ENCODE data around the gene CELSR1. TPM values are rescaled to one million over a fixed set of nuclear protein-coding genes. Genes with fewer than 3 reads are reported as not detected.

The CELSR1 gene
- total and polyA plus RNA-seq, 2 of the 13 experiments (the other 11 are each of a cell fraction or from before 2014, with no cell fraction given), result 0.78 to 1.8 TPM

- TF ChIP-seq MXD3 (CRISPR knock-in tag; IDR thresholded peaks at IDR 0.05), result no peak
- no peak for TF ChIP-seq CEBPB (IDR thresholded peaks at IDR 0.05; ENCODE audit: borderline replicate concordance, low read depth, low read length)
- no peak for TF ChIP-seq PRDM10 (CRISPR knock-in tag; IDR thresholded peaks at IDR 0.05; ENCODE audit: low read depth)
- no peak for TF ChIP-seq MZF1 (CRISPR knock-in tag; IDR thresholded peaks at IDR 0.05; ENCODE audit: borderline replicate concordance)
- TF ChIP-seq JUN (CRISPR knock-in tag; IDR thresholded peaks at IDR 0.05), result no peak
- no peak for TF ChIP-seq RNF2 (conservative IDR thresholded peaks at IDR 0.05; ENCODE audit: low read depth)
- TF ChIP-seq, protein P1, sequence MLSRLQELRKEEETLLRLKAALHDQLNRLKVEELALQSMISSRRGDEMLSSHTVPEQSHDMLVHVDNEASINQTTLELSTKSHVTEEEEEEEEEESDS (CRISPR knock-in tag; IDR thresholded peaks at IDR 0.05; ENCODE audit: borderline replicate concordance), result no peak
- TF ChIP-seq, protein P2, sequence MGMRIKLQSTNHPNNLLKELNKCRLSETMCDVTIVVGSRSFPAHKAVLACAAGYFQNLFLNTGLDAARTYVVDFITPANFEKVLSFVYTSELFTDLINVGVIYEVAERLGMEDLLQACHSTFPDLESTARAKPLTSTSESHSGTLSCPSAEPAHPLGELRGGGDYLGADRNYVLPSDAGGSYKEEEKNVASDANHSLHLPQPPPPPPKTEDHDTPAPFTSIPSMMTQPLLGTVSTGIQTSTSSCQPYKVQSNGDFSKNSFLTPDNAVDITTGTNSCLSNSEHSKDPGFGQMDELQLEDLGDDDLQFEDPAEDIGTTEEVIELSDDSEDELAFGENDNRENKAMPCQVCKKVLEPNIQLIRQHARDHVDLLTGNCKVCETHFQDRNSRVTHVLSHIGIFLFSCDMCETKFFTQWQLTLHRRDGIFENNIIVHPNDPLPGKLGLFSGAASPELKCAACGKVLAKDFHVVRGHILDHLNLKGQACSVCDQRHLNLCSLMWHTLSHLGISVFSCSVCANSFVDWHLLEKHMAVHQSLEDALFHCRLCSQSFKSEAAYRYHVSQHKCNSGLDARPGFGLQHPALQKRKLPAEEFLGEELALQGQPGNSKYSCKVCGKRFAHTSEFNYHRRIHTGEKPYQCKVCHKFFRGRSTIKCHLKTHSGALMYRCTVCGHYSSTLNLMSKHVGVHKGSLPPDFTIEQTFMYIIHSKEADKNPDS (CRISPR knock-in tag; IDR thresholded peaks at IDR 0.05), result no peak
- peak; percentile 97 for TF ChIP-seq STAG1 (CRISPR knock-in tag; IDR thresholded peaks at IDR 0.05)
- TF ChIP-seq, protein P3, sequence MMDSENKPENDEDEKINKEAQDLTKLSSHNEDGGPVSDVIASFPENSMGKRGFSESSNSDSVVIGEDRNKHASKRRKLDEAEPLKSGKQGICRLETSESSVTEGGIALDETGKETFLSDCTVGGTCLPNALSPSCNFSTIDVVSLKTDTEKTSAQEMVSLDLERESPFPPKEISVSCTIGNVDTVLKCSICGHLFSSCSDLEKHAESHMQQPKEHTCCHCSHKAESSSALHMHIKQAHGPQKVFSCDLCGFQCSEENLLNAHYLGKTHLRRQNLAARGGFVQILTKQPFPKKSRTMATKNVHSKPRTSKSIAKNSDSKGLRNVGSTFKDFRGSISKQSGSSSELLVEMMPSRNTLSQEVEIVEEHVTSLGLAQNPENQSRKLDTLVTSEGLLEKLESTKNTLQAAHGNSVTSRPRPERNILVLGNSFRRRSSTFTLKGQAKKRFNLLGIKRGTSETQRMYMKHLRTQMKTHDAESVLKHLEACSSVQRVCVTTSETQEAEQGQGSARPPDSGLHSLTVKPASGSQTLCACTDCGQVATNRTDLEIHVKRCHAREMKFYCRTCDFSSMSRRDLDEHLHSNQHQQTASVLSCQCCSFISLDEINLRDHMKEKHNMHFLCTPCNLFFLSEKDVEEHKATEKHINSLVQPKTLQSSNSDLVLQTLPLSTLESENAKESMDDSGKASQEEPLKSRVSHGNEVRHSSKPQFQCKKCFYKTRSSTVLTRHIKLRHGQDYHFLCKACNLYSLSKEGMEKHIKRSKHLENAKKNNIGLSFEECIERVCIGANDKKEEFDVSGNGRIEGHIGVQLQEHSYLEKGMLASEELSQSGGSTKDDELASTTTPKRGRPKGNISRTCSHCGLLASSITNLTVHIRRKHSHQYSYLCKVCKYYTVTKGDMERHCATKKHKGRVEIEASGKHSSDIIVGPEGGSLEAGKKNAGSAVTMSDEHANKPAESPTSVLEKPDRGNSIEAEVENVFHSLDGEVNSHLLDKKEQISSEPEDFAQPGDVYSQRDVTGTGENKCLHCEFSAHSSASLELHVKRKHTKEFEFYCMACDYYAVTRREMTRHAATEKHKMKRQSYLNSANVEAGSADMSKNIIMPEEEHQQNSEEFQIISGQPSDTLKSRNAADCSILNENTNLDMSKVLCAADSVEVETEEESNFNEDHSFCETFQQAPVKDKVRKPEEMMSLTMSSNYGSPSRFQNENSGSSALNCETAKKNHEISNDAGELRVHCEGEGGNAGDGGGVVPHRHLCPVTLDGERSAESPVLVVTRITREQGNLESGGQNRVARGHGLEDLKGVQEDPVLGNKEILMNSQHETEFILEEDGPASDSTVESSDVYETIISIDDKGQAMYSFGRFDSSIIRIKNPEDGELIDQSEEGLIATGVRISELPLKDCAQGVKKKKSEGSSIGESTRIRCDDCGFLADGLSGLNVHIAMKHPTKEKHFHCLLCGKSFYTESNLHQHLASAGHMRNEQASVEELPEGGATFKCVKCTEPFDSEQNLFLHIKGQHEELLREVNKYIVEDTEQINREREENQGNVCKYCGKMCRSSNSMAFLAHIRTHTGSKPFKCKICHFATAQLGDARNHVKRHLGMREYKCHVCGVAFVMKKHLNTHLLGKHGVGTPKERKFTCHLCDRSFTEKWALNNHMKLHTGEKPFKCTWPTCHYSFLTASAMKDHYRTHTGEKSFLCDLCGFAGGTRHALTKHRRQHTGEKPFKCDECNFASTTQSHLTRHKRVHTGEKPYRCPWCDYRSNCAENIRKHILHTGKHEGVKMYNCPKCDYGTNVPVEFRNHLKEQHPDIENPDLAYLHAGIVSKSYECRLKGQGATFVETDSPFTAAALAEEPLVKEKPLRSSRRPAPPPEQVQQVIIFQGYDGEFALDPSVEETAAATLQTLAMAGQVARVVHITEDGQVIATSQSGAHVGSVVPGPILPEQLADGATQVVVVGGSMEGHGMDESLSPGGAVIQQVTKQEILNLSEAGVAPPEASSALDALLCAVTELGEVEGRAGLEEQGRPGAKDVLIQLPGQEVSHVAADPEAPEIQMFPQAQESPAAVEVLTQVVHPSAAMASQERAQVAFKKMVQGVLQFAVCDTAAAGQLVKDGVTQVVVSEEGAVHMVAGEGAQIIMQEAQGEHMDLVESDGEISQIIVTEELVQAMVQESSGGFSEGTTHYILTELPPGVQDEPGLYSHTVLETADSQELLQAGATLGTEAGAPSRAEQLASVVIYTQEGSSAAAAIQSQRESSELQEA (CRISPR knock-in tag; IDR thresholded peaks at IDR 0.05; ENCODE audit: not compliant biosample characterization), result no peak
- TF ChIP-seq ZNF770 (CRISPR knock-in tag; IDR thresholded peaks at IDR 0.05), result no peak
- TF ChIP-seq AGO2 (optimal IDR thresholded peaks at IDR 0.05; ENCODE audit: low read depth, low read length), result no peak
These were observed 169.7 kb downstream of the CELSR1 start (continued) for GRCh38 chr22:46367707-46368191.
